Ishikawa (cell line): ENCODE measurements around the gene HTT-AS.

Experiments
- CEBPB ChIP-seq: IDR thresholded peaks from 2 replicates; pipeline ENCODE4 v1.6.1; 2012
- EGR1 ChIP-seq: IDR thresholded peaks from 2 replicates; pipeline ENCODE4 v1.6.1; 2012
- EP300 ChIP-seq: IDR thresholded peaks from 2 replicates; pipeline ENCODE4 v1.6.1; 2012; ENCODE audit warnings: borderline replicate concordance
- RAD21 ChIP-seq: IDR thresholded peaks from 2 replicates; pipeline ENCODE4 v1.6.1; 2012; ENCODE audit warnings: low read depth
- YY1 ChIP-seq: IDR thresholded peaks from 2 replicates; pipeline ENCODE4 v1.6.1; 2012; ENCODE audit warnings: low read depth
- TF ChIP-seq, protein P1 (sequence below): IDR thresholded peaks from 2 replicates; pipeline ENCODE4 v1.6.1; 2012
- TF ChIP-seq, protein P2 (sequence below): IDR thresholded peaks from 2 replicates; pipeline ENCODE4 v1.6.1; 2012; ENCODE audit warnings: low read depth, mild to moderate bottlenecking

DNA sequence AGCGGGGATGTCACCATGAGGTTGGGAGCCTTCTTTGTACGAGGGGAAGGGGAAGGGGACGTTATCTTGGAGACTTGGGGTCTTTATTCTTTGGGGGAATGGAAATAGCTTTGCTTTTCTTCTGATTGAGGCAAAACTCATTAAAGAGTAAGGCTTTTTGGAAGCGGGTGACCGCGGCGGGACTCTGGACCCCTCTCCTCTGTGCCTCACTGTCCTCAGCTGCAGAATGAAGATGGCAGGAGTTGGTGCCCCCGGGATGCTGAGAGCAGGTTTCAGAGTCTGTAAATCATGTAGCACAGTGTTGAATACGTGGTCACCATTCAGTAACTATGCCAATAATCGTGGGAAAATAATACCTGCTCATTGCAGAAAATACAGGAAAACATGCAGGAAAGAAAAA is 32.1 kb downstream of the HTT-AS start:
- no peak for TF ChIP-seq EP300
- TF ChIP-seq YY1: no peak
- TF ChIP-seq RAD21: no peak
- TF ChIP-seq CEBPB: no peak
- TF ChIP-seq, protein P1, sequence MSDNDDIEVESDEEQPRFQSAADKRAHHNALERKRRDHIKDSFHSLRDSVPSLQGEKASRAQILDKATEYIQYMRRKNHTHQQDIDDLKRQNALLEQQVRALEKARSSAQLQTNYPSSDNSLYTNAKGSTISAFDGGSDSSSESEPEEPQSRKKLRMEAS: no peak
- no peak for TF ChIP-seq EGR1
- TF ChIP-seq, protein P2, sequence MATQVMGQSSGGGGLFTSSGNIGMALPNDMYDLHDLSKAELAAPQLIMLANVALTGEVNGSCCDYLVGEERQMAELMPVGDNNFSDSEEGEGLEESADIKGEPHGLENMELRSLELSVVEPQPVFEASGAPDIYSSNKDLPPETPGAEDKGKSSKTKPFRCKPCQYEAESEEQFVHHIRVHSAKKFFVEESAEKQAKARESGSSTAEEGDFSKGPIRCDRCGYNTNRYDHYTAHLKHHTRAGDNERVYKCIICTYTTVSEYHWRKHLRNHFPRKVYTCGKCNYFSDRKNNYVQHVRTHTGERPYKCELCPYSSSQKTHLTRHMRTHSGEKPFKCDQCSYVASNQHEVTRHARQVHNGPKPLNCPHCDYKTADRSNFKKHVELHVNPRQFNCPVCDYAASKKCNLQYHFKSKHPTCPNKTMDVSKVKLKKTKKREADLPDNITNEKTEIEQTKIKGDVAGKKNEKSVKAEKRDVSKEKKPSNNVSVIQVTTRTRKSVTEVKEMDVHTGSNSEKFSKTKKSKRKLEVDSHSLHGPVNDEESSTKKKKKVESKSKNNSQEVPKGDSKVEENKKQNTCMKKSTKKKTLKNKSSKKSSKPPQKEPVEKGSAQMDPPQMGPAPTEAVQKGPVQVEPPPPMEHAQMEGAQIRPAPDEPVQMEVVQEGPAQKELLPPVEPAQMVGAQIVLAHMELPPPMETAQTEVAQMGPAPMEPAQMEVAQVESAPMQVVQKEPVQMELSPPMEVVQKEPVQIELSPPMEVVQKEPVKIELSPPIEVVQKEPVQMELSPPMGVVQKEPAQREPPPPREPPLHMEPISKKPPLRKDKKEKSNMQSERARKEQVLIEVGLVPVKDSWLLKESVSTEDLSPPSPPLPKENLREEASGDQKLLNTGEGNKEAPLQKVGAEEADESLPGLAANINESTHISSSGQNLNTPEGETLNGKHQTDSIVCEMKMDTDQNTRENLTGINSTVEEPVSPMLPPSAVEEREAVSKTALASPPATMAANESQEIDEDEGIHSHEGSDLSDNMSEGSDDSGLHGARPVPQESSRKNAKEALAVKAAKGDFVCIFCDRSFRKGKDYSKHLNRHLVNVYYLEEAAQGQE: no peak
